Measurements from ENCODE around the gene DLGAP1. TPM values are rescaled to one million over a fixed set of nuclear protein-coding genes. Genes with fewer than 3 reads are reported as not detected.

The DLGAP1 gene
- total and polyA plus RNA-seq, 2 of the 4 experiments (the other 2 are of a cell fraction) = under 0.01 to 0.09 TPM

- H3K4ac ChIP-seq (ENCODE audit: low read depth, low read length) = no peak overlapping the region
- H4K8ac ChIP-seq (ENCODE audit: low read depth in 2 of 2, low read length in 2 of 2) = no peak overlapping the region
- CTCF ChIA-PET = interaction anchor here (0.9 to 1.2 kb wide), 2 partner anchors 12 to 13 kb away, joined by 3 to 4 read pairs; no protein-coding TSS in a partner anchor
- H2AK9ac ChIP-seq (replicated peaks; ENCODE audit: low read depth, low read length, poor library complexity) = no peak overlapping the region
- H4K5ac ChIP-seq (ENCODE audit: low read depth, low read length) = no peak overlapping the region
- H3K18ac ChIP-seq (ENCODE audit: low read depth, low read length) = no peak overlapping the region
- no peak overlapping the region for H3K4me3 ChIP-seq (ENCODE audit: insufficient read depth, low read depth, low read length)
- in situ Hi-C loops (cut with MboI; ENCODE audit: low sequenced_read_pairs) (no loop called here), dilution Hi-C loops (cut with HindIII; ENCODE audit: low sequenced_read_pairs, unreplicated experiment) (no loop called here), intact Hi-C loops (cut with micrococcal nuclease) (no loop called here)
- POLR2A ChIA-PET (ENCODE audit: unreplicated experiment) = no interaction called here
- no peak overlapping the region for H3K14ac ChIP-seq (replicated peaks; ENCODE audit: low read depth, low read length)
- TF ChIP-seq SMC3 (IDR thresholded peaks at IDR 0.05; ENCODE audit: low read depth, low read length) (no peak), BHLHE40 (IDR thresholded peaks at IDR 0.05; ENCODE audit: low read depth, low read length) (peak; percentile 18; the same call in 1 of the 2 replicates), USF2 (IDR thresholded peaks at IDR 0.05; ENCODE audit: low read depth, low read length) (peak; percentile 27; the same call in 1 of the 2 replicates), FOS (IDR thresholded peaks at IDR 0.05; ENCODE audit: low read depth, low read length) (peak; percentile 84)
- no peak overlapping the region for H3K4me2 ChIP-seq (ENCODE audit: low read depth, low read length)
- no peak overlapping the region for H3K9ac ChIP-seq (ENCODE audit: low read depth, low read length)
- H3K23ac ChIP-seq (ENCODE audit: low read depth, low read length) = no peak overlapping the region
- H3K27me3 ChIP-seq (ENCODE audit: control insufficient read depth, insufficient read depth, low read length) = no peaks in the 10 kb centered on the region
- H2AK5ac ChIP-seq (ENCODE audit: low read depth, low read length) = no peak overlapping the region
- no peak overlapping the region for H2BK5ac ChIP-seq (ENCODE audit: low read depth, low read length, poor library complexity, severe bottlenecking)
- ATAC-seq (ENCODE audit: low read depth) = no peak
- no peak overlapping the region for H4K91ac ChIP-seq (ENCODE audit: insufficient read depth, low read depth, low read length)
- H3K27ac ChIP-seq (ENCODE audit: insufficient read depth, low read length) = no peak overlapping the region
- no peaks in the 10 kb centered on the region for H3K79me1 ChIP-seq (ENCODE audit: low read depth in 1 of 2, low read length in 2 of 2)
- no peaks in the 10 kb centered on the region for H3K36me3 ChIP-seq (ENCODE audit: control insufficient read depth, insufficient read depth, low read length)
- H3K9me3 ChIP-seq (ENCODE audit: control insufficient read depth, insufficient read depth, low read length) = 0 out of 2 replicates have a peak, but pooled peaks cover 6% of the 10 kb centered on the region
- H2BK20ac ChIP-seq (ENCODE audit: low read depth, low read length) = no peak overlapping the region
- H2BK15ac ChIP-seq (ENCODE audit: low read depth, low read length) = no peak overlapping the region
- no peak overlapping the region for H3K56ac ChIP-seq (ENCODE audit: extremely low read depth, insufficient read depth, low read length)
- DNase-seq = peak; percentile 77
- H3K9me1 ChIP-seq (ENCODE audit: insufficient read depth, low read length) = no peaks in the 10 kb centered on the region
- BruUV-seq (replicated peaks) = no TSS peak
- H4K20me1 ChIP-seq (ENCODE audit: insufficient read depth, low read length) = no peaks in the 10 kb centered on the region
- H2AFZ ChIP-seq (replicated peaks; ENCODE audit: low read length, poor library complexity) = no peak overlapping the region
- no peak overlapping the region for H2BK120ac ChIP-seq (ENCODE audit: low read depth, low read length)
- no peaks in the 10 kb centered on the region for H3K4me1 ChIP-seq (ENCODE audit: control insufficient read depth, insufficient read depth, low read length)
- no CpG with 5 or more reads among the region's 7 CpGs for WGBS, 2 experiments (ENCODE audit: extremely low coverage in 2 of 2, insufficient read length in 1 of 2)
Measured at GRCh38 chr18:3758531-3758930, 696.6 kb downstream of the DLGAP1 start.
